ENCODE measurements around the gene PLXNA2.

The PLXNA2 gene

GRCh38 chr1:208141610-208142192 lies 102.5 kb downstream of the PLXNA2 start:
- H3K4me3 ChIP-seq (ENCODE audit: low read depth, low read length), result no peak overlapping the region
- TF ChIP-seq CTCF (IDR thresholded peaks at IDR 0.05; ENCODE audit: insufficient read depth, low read length, missing control alignments), result no peak
- CTCF ChIA-PET, result interaction anchor here (0.7 to 10.2 kb wide), 7 partner anchors 10 to 104 kb away, joined by 3 to 151 read pairs (median 4); no protein-coding TSS in a partner anchor
- POLR2A ChIA-PET, result no interaction called here
- DNase-seq (ENCODE audit: low read depth, low spot score), result no peak

GRCh38 chr1:208139434-208140045 lies 104.6 kb downstream of the PLXNA2 start:
- no peak overlapping the region for H3K4me3 ChIP-seq (ENCODE audit: low read depth, low read length)
- DNase-seq (ENCODE audit: low read depth, low spot score), result no peak
- ChIA-PET CTCF (interaction anchor here (0.9 to 10.2 kb wide), 4 partner anchors 8 to 100 kb away, joined by 3 to 151 read pairs (median 6); no protein-coding TSS in a partner anchor), POLR2A (no interaction called here)
- TF ChIP-seq CTCF (IDR thresholded peaks at IDR 0.05; ENCODE audit: insufficient read depth, low read length, missing control alignments), result no peak

GRCh38 chr1:208137193-208137592 lies 107.0 kb downstream of the PLXNA2 start:
- ChIA-PET POLR2A (interaction anchor here (0.7 kb wide), 1 partner anchor 23 kb away, joined by 3 read pairs; no protein-coding TSS in a partner anchor), CTCF (interaction anchor here (1.2 to 12.3 kb wide), 3 partner anchors 7 to 101 kb away, joined by 3 to 151 read pairs (median 3); no protein-coding TSS in a partner anchor)
- no peak for DNase-seq (ENCODE audit: low read depth, low spot score)
- TF ChIP-seq CTCF (IDR thresholded peaks at IDR 0.05; ENCODE audit: insufficient read depth, low read length, missing control alignments), result no peak
- H3K4me3 ChIP-seq (ENCODE audit: low read depth, low read length), result no peak overlapping the region

GRCh38 chr1:208136459-208137182 lies 107.6 kb downstream of the PLXNA2 start:
- ChIA-PET POLR2A (interaction anchor here (0.9 kb wide), 1 partner anchor 23 kb away, joined by 3 read pairs; no protein-coding TSS in a partner anchor), CTCF (interaction anchor here (0.7 to 12.3 kb wide), 5 partner anchors 7 to 109 kb away, joined by 3 to 151 read pairs (median 3); no protein-coding TSS in a partner anchor)
- TF ChIP-seq CTCF (IDR thresholded peaks at IDR 0.05; ENCODE audit: insufficient read depth, low read length, missing control alignments), result no peak
- no peak for DNase-seq (ENCODE audit: low read depth, low spot score)
- H3K4me3 ChIP-seq (ENCODE audit: low read depth, low read length), result no peak overlapping the region

GRCh38 chr1:208135354-208135753 lies 108.8 kb downstream of the PLXNA2 start:
- ChIA-PET POLR2A (no interaction called here), CTCF (interaction anchor here (0.8 to 12.3 kb wide), 16 partner anchors 9 to 114 kb away, joined by 3 to 151 read pairs (median 4); no protein-coding TSS in a partner anchor)
- peak; percentile 24 for DNase-seq (ENCODE audit: low read depth, low spot score)
- no peak for TF ChIP-seq CTCF (IDR thresholded peaks at IDR 0.05; ENCODE audit: insufficient read depth, low read length, missing control alignments)
- no peak overlapping the region for H3K4me3 ChIP-seq (ENCODE audit: low read depth, low read length)

- no peak for DNase-seq (ENCODE audit: low read depth, low spot score)
- TF ChIP-seq CTCF (IDR thresholded peaks at IDR 0.05; ENCODE audit: insufficient read depth, low read length, missing control alignments), result no peak
- POLR2A ChIA-PET, result no interaction called here
- no peak overlapping the region for H3K4me3 ChIP-seq (ENCODE audit: low read depth, low read length)
- CTCF ChIA-PET, result interaction anchor here (0.9 to 12.3 kb wide), 10 partner anchors 9 to 111 kb away, joined by 3 to 151 read pairs (median 4); no protein-coding TSS in a partner anchor
Measured at GRCh38 chr1:208134491-208134890, 109.7 kb downstream of the PLXNA2 start.
